OCI-LY1 (cell line): Measurements from ENCODE around the gene CASZ1.

Experiments
- H2AFZ ChIP-seq: fragments of 200-600 bp; sonication (generic), shearing (Covaris generic); 2 replicates; pipeline ENCODE4 v1.6.0; 2014; ENCODE audit warnings: antibody characterized with exemption, mild to moderate bottlenecking, low read length
- H3F3A ChIP-seq: fragments of 200-600 bp; sonication (generic), shearing (Covaris generic); 2 replicates; pipeline ENCODE4 v1.6.0; 2014; ENCODE audit warnings: mild to moderate bottlenecking, antibody characterized with exemption, low read length, moderate library complexity; ENCODE audit not compliant: insufficient read depth
- H3K27ac ChIP-seq: fragments of 200-600 bp; sonication (generic); 2 replicates; pipeline ENCODE4 v1.5.1; 2014; ENCODE audit warnings: low read length, mixed run types, mild to moderate bottlenecking, low read depth; ENCODE audit not compliant: poor library complexity, severe bottlenecking
- H3K27me3 ChIP-seq: fragments of 200-600 bp; sonication (generic); 2 replicates; pipeline ENCODE4 v1.6.0; 2014; ENCODE audit warnings: antibody characterized with exemption, mild to moderate bottlenecking, low read length, moderate library complexity; ENCODE audit not compliant: insufficient read depth
- H3K36me3 ChIP-seq: fragments of 200-600 bp; sonication (generic); 2 replicates; pipeline ENCODE4 v1.6.1; 2014; ENCODE audit warnings: mild to moderate bottlenecking, antibody characterized with exemption, low read length, moderate library complexity, mixed read lengths; ENCODE audit not compliant: insufficient read depth
- H3K4me1 ChIP-seq: fragments of 200-600 bp; sonication (generic); 2 replicates; pipeline ENCODE4 v1.5.1; 2014; ENCODE audit warnings: mild to moderate bottlenecking, low read length, moderate library complexity; ENCODE audit not compliant: insufficient read depth, severe bottlenecking
- H3K4me2 ChIP-seq: fragments of 200-600 bp; sonication (generic), shearing (Covaris generic); 2 replicates; pipeline ENCODE4 v1.6.1; 2014; ENCODE audit warnings: low read length
- H3K4me3 ChIP-seq: fragments of 200-600 bp; sonication (generic); 2 replicates; pipeline ENCODE4 v1.5.1; 2014; ENCODE audit warnings: low read length, low read depth, mild to moderate bottlenecking, mixed read lengths; ENCODE audit not compliant: poor library complexity, severe bottlenecking
- H3K79me2 ChIP-seq: fragments of 200-600 bp; shearing (Covaris generic); 2 replicates; pipeline ENCODE4 v1.6.1; 2016; ENCODE audit warnings: mixed run types, low read length, mixed read lengths; ENCODE audit not compliant: insufficient read depth
- H3K9ac ChIP-seq: fragments of 200-600 bp; sonication (generic), shearing (Covaris generic); 2 replicates; pipeline ENCODE4 v1.6.1; 2014; ENCODE audit warnings: mild to moderate bottlenecking, low read length, mixed read lengths
- H3K9me2 ChIP-seq: fragments of 200-600 bp; sonication (generic), shearing (Covaris generic); 2 replicates; pipeline ENCODE4 v1.6.1; 2014; ENCODE audit warnings: low read depth, mild to moderate bottlenecking, low read length, mixed read lengths
- H3K9me3 ChIP-seq: fragments of 200-600 bp; shearing (Covaris generic); 2 replicates; pipeline ENCODE4 v1.6.1; 2014; ENCODE audit warnings: low read length, mixed read lengths
- H4K20me1 ChIP-seq: fragments of 200-600 bp; sonication (generic), shearing (Covaris generic); 2 replicates; pipeline ENCODE4 v1.6.0; 2016; ENCODE audit warnings: mild to moderate bottlenecking, low read length; ENCODE audit not compliant: insufficient read depth
- EZH2 ChIP-seq: fragments of 200-600 bp; sonication (generic), shearing (Covaris generic); IDR thresholded peaks from 2 replicates; pipeline ENCODE4 v1.8.0; 2017; ENCODE audit warnings: borderline replicate concordance, mixed run types, mild to moderate bottlenecking, antibody characterized with exemption, low read length, moderate library complexity, mixed read lengths
- TF ChIP-seq, protein P1 (sequence below): fragments of 200-600 bp; sonication (generic), shearing (Covaris generic); IDR thresholded peaks from 2 replicates; pipeline ENCODE4 v1.5.1; 2017; ENCODE audit warnings: mild to moderate bottlenecking, antibody characterized with exemption, low read length, moderate library complexity, mixed read lengths

The CASZ1 gene

GRCh38 chr1:10841118-10841517 is 44.7 kb upstream of the CASZ1 start:
- TF ChIP-seq, protein P1, sequence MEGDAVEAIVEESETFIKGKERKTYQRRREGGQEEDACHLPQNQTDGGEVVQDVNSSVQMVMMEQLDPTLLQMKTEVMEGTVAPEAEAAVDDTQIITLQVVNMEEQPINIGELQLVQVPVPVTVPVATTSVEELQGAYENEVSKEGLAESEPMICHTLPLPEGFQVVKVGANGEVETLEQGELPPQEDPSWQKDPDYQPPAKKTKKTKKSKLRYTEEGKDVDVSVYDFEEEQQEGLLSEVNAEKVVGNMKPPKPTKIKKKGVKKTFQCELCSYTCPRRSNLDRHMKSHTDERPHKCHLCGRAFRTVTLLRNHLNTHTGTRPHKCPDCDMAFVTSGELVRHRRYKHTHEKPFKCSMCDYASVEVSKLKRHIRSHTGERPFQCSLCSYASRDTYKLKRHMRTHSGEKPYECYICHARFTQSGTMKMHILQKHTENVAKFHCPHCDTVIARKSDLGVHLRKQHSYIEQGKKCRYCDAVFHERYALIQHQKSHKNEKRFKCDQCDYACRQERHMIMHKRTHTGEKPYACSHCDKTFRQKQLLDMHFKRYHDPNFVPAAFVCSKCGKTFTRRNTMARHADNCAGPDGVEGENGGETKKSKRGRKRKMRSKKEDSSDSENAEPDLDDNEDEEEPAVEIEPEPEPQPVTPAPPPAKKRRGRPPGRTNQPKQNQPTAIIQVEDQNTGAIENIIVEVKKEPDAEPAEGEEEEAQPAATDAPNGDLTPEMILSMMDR: no peak
- no peak for TF ChIP-seq EZH2
- no peak overlapping the region for H3K9ac ChIP-seq
- H3K36me3 ChIP-seq: no peaks in the 10 kb centered on the region
- no peaks in the 10 kb centered on the region for H3K9me3 ChIP-seq
- H3K4me3 ChIP-seq: no peak overlapping the region
- H2AFZ ChIP-seq: no peak overlapping the region
- H3K9me2 ChIP-seq: no peaks in the 10 kb centered on the region
- no peaks in the 10 kb centered on the region for H3K4me1 ChIP-seq
- H3K27me3 ChIP-seq: peaks cover 13% of the 10 kb centered on the region; the same call in 1 of the 2 replicates
- H3K27ac ChIP-seq: no peak overlapping the region
- H3K4me2 ChIP-seq: no peak overlapping the region
- H3K79me2 ChIP-seq: no peaks in the 10 kb centered on the region
- no peaks in the 10 kb centered on the region for H4K20me1 ChIP-seq
- H3F3A ChIP-seq: no peaks in the 10 kb centered on the region

GRCh38 chr1:10839188-10839770 is 42.8 kb upstream of the CASZ1 start:
- no peaks in the 10 kb centered on the region for H3K9me2 ChIP-seq
- H3K9ac ChIP-seq: no peak overlapping the region
- TF ChIP-seq EZH2: no peak
- TF ChIP-seq, protein P1: no peak

GRCh38 chr1:10838541-10838940 is 42.1 kb upstream of the CASZ1 start:
- Histone ChIP-seq H3K9ac (no peak overlapping the region), H3K4me3 (no peak overlapping the region), H3K4me2 (no peak overlapping the region), H3K79me2 (no peaks in the 10 kb centered on the region), H3K9me2 (no peaks in the 10 kb centered on the region), H3K27ac (no peak overlapping the region), H4K20me1 (no peaks in the 10 kb centered on the region), H3F3A (no peaks in the 10 kb centered on the region), H3K4me1 (no peaks in the 10 kb centered on the region), H3K9me3 (no peaks in the 10 kb centered on the region), H2AFZ (no peak overlapping the region), H3K27me3 (peaks cover 3% of the 10 kb centered on the region; the same call in 1 of the 2 replicates), H3K36me3 (no peaks in the 10 kb centered on the region)
- no peak for TF ChIP-seq EZH2

More at GRCh38 chr1:10839188-10839770, 42.8 kb upstream of the CASZ1 start:
- Histone ChIP-seq H2AFZ (no peak overlapping the region), H3K4me3 (no peak overlapping the region), H3K36me3 (no peaks in the 10 kb centered on the region), H3K27me3 (peaks cover 11% of the 10 kb centered on the region; the same call in 1 of the 2 replicates), H3K27ac (no peak overlapping the region), H3K9me3 (no peaks in the 10 kb centered on the region), H3K79me2 (no peaks in the 10 kb centered on the region), H3K4me1 (no peaks in the 10 kb centered on the region), H4K20me1 (no peaks in the 10 kb centered on the region), H3K4me2 (no peak overlapping the region), H3F3A (no peaks in the 10 kb centered on the region)

DNA sequence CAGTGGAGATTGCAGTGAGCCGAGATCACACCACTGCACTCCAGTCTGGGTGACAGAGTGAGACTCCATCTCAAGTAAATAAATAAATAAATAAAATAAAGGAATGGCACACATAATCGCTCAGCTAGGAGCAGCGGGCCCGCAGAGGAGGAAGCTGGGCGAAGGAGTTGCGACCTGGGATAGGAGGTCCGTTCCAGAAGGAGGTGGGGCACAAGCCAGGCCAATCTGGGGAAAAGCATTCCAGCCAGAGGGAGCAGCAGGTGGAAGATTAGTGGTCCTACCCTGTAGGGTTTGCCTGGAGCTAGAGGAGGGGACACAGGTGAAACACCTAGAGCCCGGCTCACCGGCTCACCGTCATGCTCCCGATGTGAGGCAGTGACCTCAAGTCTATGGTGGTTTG is 40.3 kb upstream of the CASZ1 start:
- no peaks in the 10 kb centered on the region for H3K9me2 ChIP-seq
- H3K9ac ChIP-seq: no peak overlapping the region
- H3K4me3 ChIP-seq: no peak overlapping the region
- H3K27me3 ChIP-seq: peaks cover 5% of the 10 kb centered on the region; the same call in 1 of the 2 replicates
- TF ChIP-seq, protein P1: no peak
- TF ChIP-seq EZH2: no peak
- no peaks in the 10 kb centered on the region for H3F3A ChIP-seq
- H3K79me2 ChIP-seq: no peaks in the 10 kb centered on the region
- no peak overlapping the region for H3K27ac ChIP-seq
- no peaks in the 10 kb centered on the region for H3K4me1 ChIP-seq
- H3K9me3 ChIP-seq: no peaks in the 10 kb centered on the region
- H3K36me3 ChIP-seq: no peaks in the 10 kb centered on the region
- H2AFZ ChIP-seq: no peak overlapping the region
- no peaks in the 10 kb centered on the region for H4K20me1 ChIP-seq
- no peak overlapping the region for H3K4me2 ChIP-seq
